ENCODE measurements around the gene CLCN6.

CLCN6 gene

DNA sequence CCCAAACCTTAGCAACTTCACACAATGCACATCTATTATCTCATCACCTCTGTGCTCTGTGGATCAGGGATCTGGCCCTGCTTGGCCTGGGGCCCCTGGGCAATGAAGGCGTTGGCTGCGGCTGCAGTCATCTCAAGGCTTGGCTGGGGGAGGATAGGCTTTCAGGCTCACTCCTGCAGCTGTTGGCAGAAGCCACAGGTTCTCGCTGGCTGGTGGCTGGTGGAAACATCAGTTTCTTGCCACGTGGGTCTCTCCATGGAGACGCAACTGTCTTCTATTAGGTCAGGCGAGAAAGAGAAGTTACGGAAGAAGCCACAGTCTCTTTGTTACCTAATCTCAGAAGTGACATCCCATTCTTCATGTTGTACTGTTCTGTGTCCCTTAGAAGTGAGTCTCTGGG is 45.2 kb downstream of the CLCN6 start:
- TF ChIP-seq CTCF (IDR thresholded peaks at IDR 0.05), result no peak
- TF ChIP-seq ZFX (IDR thresholded peaks at IDR 0.05; ENCODE audit: borderline replicate concordance), result no peak
- H3K27ac ChIP-seq, result no peak overlapping the region

GRCh38 chr1:11854519-11854918 is 48.5 kb downstream of the CLCN6 start:
- TF ChIP-seq ZFX (IDR thresholded peaks at IDR 0.05; ENCODE audit: borderline replicate concordance), result no peak
- no peak for TF ChIP-seq CTCF (IDR thresholded peaks at IDR 0.05)
- H3K27ac ChIP-seq, result no peak overlapping the region

DNA sequence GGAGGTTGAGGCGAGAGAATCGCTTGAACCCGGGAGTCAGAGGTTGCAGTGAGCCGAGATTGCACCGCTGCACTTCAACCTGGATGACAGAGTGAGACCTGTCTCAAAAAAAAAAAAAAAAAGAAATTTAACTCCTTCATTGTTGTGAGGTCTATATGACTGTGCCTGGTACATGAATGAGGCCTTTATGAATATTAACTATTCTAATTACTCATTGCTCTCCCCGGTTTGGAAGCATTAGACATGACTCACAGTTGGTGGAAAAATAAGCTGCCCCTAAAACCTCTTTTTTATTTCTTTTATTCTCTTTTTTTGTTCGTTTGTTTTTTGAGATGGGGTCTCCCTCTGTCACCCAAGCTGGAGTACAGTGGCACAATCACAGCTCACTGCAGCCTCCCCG is 49.4 kb downstream of the CLCN6 start:
- H3K27ac ChIP-seq, result no peak overlapping the region
- no peak for TF ChIP-seq CTCF (IDR thresholded peaks at IDR 0.05)
- TF ChIP-seq ZFX (IDR thresholded peaks at IDR 0.05; ENCODE audit: borderline replicate concordance), result no peak

GRCh38 chr1:11856698-11857097 is 50.7 kb downstream of the CLCN6 start:
- no peak for TF ChIP-seq ZFX (IDR thresholded peaks at IDR 0.05; ENCODE audit: borderline replicate concordance)
- TF ChIP-seq CTCF (IDR thresholded peaks at IDR 0.05), result no peak

DNA sequence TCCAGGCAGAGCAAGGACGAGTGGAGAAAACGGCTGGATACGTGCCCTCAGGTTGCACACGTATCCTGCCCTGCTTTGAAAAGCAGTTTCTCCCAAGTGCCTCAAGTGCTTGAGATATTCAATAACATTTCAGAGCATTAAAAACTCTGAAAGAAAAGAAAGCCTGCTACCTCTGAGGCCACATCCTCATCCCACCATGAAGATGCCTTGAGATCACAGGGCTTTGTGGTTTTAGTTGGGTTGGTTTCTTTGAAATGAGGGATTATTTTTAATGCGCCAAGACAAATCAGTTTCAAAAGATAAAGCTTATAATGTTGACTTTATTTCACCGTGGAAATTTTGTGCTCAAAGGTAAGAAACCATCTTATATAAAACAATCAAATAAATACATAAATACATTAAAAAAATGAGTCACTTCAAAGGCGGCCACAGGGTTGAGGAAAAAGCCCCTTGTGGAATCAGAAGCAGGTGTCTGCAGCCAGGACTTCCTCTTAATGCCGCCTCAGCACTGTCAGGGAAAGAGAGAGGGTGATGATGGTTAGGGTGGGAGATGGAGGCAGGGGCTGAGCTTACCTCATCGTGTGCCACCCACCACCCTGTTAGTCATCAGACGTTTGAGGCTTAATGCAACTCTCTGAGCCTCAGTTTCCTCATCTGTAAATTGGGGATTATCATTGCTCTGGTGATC is 51.3 kb downstream of the CLCN6 start:
- H3K27ac ChIP-seq, result no peak overlapping the region
- TF ChIP-seq CTCF (IDR thresholded peaks at IDR 0.05), result no peak
- TF ChIP-seq ZFX (IDR thresholded peaks at IDR 0.05; ENCODE audit: borderline replicate concordance), result no peak

More at GRCh38 chr1:11856698-11857097, 50.7 kb downstream of the CLCN6 start:
- no peak overlapping the region for H3K27ac ChIP-seq

DNA sequence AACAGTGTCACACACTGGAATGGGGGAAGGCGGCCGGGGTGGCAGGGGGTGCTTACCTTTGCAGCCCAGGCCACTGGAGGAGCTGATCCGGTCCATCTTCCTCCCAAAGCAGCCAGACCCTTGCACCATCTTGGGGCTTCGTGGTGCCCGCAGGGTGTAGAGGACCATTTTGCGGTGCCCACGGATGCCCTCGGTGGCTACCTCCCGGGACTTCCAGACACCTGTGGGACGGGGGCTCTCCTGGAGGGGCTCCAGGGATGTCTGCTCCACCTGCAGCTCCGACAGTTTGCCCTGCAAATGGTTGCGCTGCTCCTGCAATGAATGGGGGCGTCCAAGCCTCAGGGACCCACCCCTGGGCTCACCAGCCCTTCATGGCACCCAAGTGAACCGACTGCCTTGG is 52.2 kb downstream of the CLCN6 start:
- no peak for TF ChIP-seq CTCF (IDR thresholded peaks at IDR 0.05)
- TF ChIP-seq ZFX (IDR thresholded peaks at IDR 0.05; ENCODE audit: borderline replicate concordance), result no peak
- no peak overlapping the region for H3K27ac ChIP-seq

DNA sequence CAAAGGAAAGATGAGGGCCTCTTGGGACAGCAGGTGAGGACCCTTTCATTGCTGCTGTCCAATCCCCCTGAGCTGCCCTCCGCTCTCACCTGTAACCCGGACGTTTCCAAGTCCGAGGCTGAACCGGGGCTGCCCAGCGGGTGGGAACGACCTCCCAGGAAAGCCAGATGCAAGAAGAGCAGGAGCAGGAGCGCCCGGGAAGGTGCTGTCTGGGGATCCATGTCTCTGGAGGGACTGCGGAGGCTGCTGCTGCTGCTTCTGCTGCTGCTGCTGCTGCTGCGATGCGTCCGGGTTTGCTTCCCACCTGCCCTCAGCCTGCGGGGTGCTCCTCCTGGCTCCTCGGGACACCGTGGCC is 52.6 kb downstream of the CLCN6 start, which contains the start of gene NPPB:
TSS of gene NPPB (minus strand) at position 333 of the 355 bp plus-strand sequence. CDS start at position 221, 112 bp downstream.
- no peak within 1 kb of the TSS for H3K27ac ChIP-seq
- no peak for TF ChIP-seq ZFX (IDR thresholded peaks at IDR 0.05; ENCODE audit: borderline replicate concordance)

All from 22Rv1 (cell line).